Naive thymus-derived CD4-positive, alpha-beta T cell (primary cell): ENCODE results near the gene PEBP1. TPM values are rescaled to one million over a fixed set of nuclear protein-coding genes. Genes with fewer than 3 reads are reported as not detected.
"Not testable (repeated sequence)": the region's sequence is repeated elsewhere in the genome, so short reads cannot be mapped to it uniquely, and the experiment has no call there.

ENCODE experiments used
- ATAC-seq: fragments of 150-1000 bp; cut with Tn5 transposase; 2 replicates; pipeline ENCODE4 v1.10.0; 2021; ENCODE audit warnings: mild to moderate bottlenecking, moderate library complexity
- CTCF ChIA-PET: fragments of 350-600 bp; sonication (Branson Sonifier 250); formaldehyde crosslinking; loops from one replicate; lab custom pipeline; 2021; ENCODE audit warnings: antibody characterized with exemption; lab: Charles Lee
- POLR2A ChIA-PET: fragments of 350-600 bp; sonication (Branson Sonifier 250); formaldehyde crosslinking; loops from one replicate; lab custom pipeline; 2021; ENCODE audit warnings: antibody characterized with exemption, inconsistent platforms; lab: Charles Lee
- DNase-seq, 9 donors: peaks; one replicate each; pipeline versions ENCODE4 v3.0.0 to v3.0.0-alpha.2; 2020 to 2022; ENCODE audit warnings: mixed read lengths in 1 of 9
- H3K27ac ChIP-seq: one replicate; pipeline ENCODE4 v1.7.0; 2013; ENCODE audit warnings: mild to moderate bottlenecking, low read depth, low read length, moderate library complexity
- H3K27me3 ChIP-seq, 2 donors: one replicate each; pipeline ENCODE4 v1.7.0; 2013; ENCODE audit warnings: low read length in 2 of 2, mild to moderate bottlenecking in 2 of 2, moderate library complexity in 2 of 2; ENCODE audit not compliant: control insufficient read depth in 2 of 2, insufficient read depth in 2 of 2
- H3K36me3 ChIP-seq, 3 experiments: 1 replicate in 2 of 3; 2 replicates in 1 of 3; pipeline ENCODE4 v1.7.0; 2013; ENCODE audit warnings: low read length in 3 of 3, mild to moderate bottlenecking in 3 of 3, moderate library complexity in 1 of 3; ENCODE audit not compliant: insufficient read depth in 3 of 3, control insufficient read depth in 2 of 3
- H3K4me1 ChIP-seq, 2 donors: one replicate each; pipeline ENCODE4 v1.7.0; 2013; ENCODE audit warnings: low read length in 2 of 2, mild to moderate bottlenecking in 2 of 2, moderate library complexity in 1 of 2; ENCODE audit not compliant: control insufficient read depth in 2 of 2, insufficient read depth in 2 of 2
- H3K4me3 ChIP-seq: 2 replicates; pipeline ENCODE4 v1.7.0; 2013; ENCODE audit warnings: mild to moderate bottlenecking, low read length
- H3K9me3 ChIP-seq, 3 experiments: 1 replicate in 2 of 3; 2 replicates in 1 of 3; pipeline ENCODE4 v1.7.0; 2013; ENCODE audit warnings: low read length in 3 of 3; ENCODE audit not compliant: control insufficient read depth in 2 of 3
- H3K27ac Mint-ChIP-seq, 9 donors: one replicate each; pipeline ENCODE4 v1.8.0; 2020 to 2022; ENCODE audit warnings: mixed read lengths in 9 of 9, mild to moderate bottlenecking in 8 of 9, moderate library complexity in 5 of 9, inconsistent platforms in 2 of 9
- H3K27me3 Mint-ChIP-seq, 5 donors: one replicate each; pipeline ENCODE4 v1.8.0; 2021 to 2022; ENCODE audit warnings: mixed read lengths in 5 of 5, mild to moderate bottlenecking in 1 of 5
- H3K36me3 Mint-ChIP-seq, 5 donors: one replicate each; pipeline ENCODE4 v1.8.0; 2020 to 2022; ENCODE audit warnings: mixed read lengths in 5 of 5, mild to moderate bottlenecking in 3 of 5, inconsistent platforms in 1 of 5
- H3K4me1 Mint-ChIP-seq, 7 donors: one replicate each; pipeline ENCODE4 v1.8.0; 2020 to 2022; ENCODE audit warnings: mixed read lengths in 7 of 7, mild to moderate bottlenecking in 3 of 7, inconsistent platforms in 1 of 7
- H3K4me3 Mint-ChIP-seq, 10 donors: one replicate each; pipeline ENCODE4 v1.8.0; 2020 to 2022; ENCODE audit warnings: mild to moderate bottlenecking in 10 of 10, mixed read lengths in 10 of 10, moderate library complexity in 6 of 10, inconsistent platforms in 2 of 10
- H3K9me3 Mint-ChIP-seq, 11 donors: one replicate each; pipeline ENCODE4 v1.8.0; 2020 to 2022; ENCODE audit warnings: mixed read lengths in 11 of 11, mild to moderate bottlenecking in 4 of 11, inconsistent platforms in 1 of 11, moderate library complexity in 1 of 11
- intact Hi-C, 2 donors: fragments of 100-400 bp; cut with micrococcal nuclease; formaldehyde crosslinking; loops; one replicate each; pipeline ENCODE4 v1.15.1; 2023
- polyA plus RNA-seq, 2 donors: library from polyadenylated mRNA; unstranded; fragments of 300-500 nt; fragmentation: Illumina TruSeq; gene quantifications; one replicate each; pipeline ENCODE4 v1.2.3, GENCODE V29; 2021
- total RNA-seq, 6 experiments: library from RNA in 5 of 6; stranded (reverse) in 5 of 6; gene quantifications; 1 replicate in 5 of 6; 2 replicates in 1 of 6; pipeline ENCODE4 v1.2.3 and lab custom pipeline; 2021 to 2026

Gene PEBP1
- total and polyA plus RNA-seq, 7 experiments from 2014 or later = 73.8 to 343 (median 92.4) TPM

DNA sequence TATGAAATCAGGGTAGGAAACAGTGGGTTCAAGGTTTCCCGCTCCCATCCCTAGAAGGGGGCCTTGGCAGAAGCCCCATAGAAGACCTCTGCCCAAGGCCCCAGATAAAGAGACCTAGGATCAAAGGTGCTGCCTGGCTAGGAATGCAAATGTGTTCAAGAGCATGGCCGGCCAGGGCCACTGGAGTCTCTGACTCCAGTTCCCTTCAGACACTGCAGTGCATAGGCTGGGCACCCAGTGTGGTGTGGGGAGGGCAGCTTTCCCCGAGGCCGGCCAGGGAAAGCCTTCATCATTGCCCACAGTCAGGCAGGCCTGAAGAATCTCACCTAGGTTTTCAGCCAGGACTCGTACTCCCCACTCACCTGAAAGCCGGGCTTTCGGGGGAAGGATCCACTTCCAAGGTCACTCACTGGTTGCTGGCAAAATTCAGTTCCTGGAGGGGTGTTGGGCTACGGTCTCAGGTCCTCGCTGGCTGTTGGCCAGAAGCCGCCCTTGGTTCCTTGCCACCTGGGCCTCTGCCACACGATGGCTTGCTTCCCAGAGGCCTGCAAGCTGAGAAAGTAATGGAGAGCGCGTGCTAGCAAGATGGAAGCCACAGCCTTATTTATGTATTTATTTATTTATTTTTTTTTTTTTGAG, 9.7 kb upstream of the PEBP1 start:
- Histone ChIP-seq H3K27ac (no peak overlapping the region), H3K9me3 (no peaks in the 10 kb centered on the region), H3K36me3 (no peaks in the 10 kb centered on the region), H3K4me3 (no peak overlapping the region), H3K27me3 (no peaks in the 10 kb centered on the region), H3K4me1 (no peaks in the 10 kb centered on the region)
- ChIA-PET CTCF (interaction anchor here (0.7 kb wide), 1 partner anchor 252 kb away, joined by 3 read pairs; no protein-coding TSS in a partner anchor), POLR2A (no interaction called here)
- Mint-ChIP-seq H3K27me3 (no peaks in the 10 kb centered on the region), H3K27ac (no peak overlapping the region), H3K4me1 (peaks cover 0 to 4% (median 0%) of the 10 kb centered on the region in 7 donors), H3K9me3 (no peaks in the 10 kb centered on the region), H3K36me3 (peaks cover 0 to 3% (median 0%) of the 10 kb centered on the region in 5 donors), H3K4me3 (no peak overlapping the region)
- ATAC-seq (no peak), DNase-seq (no peak)
- intact Hi-C loops = no loop called here

DNA sequence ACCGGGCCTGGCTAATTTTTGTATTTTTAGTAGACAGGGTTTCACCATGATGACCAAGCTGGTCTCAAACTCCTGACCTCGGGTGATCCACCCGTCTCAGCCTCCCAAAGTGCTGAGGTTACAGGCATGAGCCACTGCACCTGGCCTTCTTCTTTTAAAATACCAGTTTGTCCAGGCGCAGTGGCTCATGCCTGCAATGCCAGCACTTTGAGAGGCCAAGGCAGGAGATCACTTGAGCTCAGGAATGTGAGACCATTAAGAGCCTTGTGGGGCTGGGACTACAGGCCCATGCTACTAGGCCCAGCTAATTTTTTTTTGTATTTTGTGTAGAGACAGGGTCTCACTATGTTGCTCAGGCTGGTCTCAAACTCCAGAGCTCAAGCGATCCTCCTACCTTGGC, 8.1 kb upstream of the PEBP1 start:
- no peaks in the 10 kb centered on the region for H3K27me3 ChIP-seq
- H3K27me3 Mint-ChIP-seq = no peaks in the 10 kb centered on the region
- ChIA-PET POLR2A (interaction anchor here (0.6 kb wide), 1 partner anchor 18 kb away, joined by 5 read pairs; no protein-coding TSS in a partner anchor), CTCF (interaction anchor here (1.1 kb wide), 1 partner anchor 248 kb away, joined by 3 read pairs; no protein-coding TSS in a partner anchor)
- no peak overlapping the region for H3K27ac ChIP-seq
- H3K4me1 Mint-ChIP-seq = peaks cover 0 to 5% (median 4%) of the 10 kb centered on the region in 7 donors
- H3K4me1 ChIP-seq = no peaks in the 10 kb centered on the region
- DNase-seq (no peak), ATAC-seq (no peak)
- intact Hi-C loops = no loop called here
- no peak overlapping the region for H3K4me3 Mint-ChIP-seq
- H3K4me3 ChIP-seq = no peak overlapping the region
- no peaks in the 10 kb centered on the region for H3K36me3 ChIP-seq
- H3K27ac Mint-ChIP-seq = no peak overlapping the region
- peaks cover 0 to 3% (median 0%) of the 10 kb centered on the region in 5 donors for H3K36me3 Mint-ChIP-seq
- no peaks in the 10 kb centered on the region for H3K9me3 Mint-ChIP-seq
- no peaks in the 10 kb centered on the region for H3K9me3 ChIP-seq

DNA sequence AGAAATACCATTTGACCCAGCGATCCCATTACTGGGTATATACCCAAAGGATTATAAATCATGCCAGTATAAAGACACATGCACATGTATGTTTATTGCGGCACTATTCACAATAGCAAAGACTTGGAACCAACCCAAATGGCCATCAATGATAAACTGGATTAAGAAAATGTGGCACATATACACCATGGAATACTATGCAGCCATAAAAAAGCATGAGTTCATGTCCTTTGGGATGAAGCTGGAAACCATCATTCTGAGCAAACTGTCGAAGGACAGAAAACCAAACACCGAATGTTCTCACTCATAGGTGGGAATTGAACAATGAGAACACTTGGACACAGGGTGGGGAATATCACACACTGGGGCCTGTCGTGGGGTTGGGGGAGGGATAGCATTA, 6.5 kb upstream of the PEBP1 start:
- H3K4me3 Mint-ChIP-seq, H3K9me3 ChIP-seq, H3K36me3 ChIP-seq, H3K27ac Mint-ChIP-seq, H3K9me3 Mint-ChIP-seq, POLR2A ChIA-PET, H3K27me3 Mint-ChIP-seq, H3K27me3 ChIP-seq, CTCF ChIA-PET, intact Hi-C loops, ATAC-seq, DNase-seq, H3K36me3 Mint-ChIP-seq, H3K4me3 ChIP-seq, H3K4me1 ChIP-seq, H3K27ac ChIP-seq: not testable (repeated sequence)
- H3K4me1 Mint-ChIP-seq = peaks cover 0 to 12% (median 5%) of the 10 kb centered on the region in 7 donors

DNA sequence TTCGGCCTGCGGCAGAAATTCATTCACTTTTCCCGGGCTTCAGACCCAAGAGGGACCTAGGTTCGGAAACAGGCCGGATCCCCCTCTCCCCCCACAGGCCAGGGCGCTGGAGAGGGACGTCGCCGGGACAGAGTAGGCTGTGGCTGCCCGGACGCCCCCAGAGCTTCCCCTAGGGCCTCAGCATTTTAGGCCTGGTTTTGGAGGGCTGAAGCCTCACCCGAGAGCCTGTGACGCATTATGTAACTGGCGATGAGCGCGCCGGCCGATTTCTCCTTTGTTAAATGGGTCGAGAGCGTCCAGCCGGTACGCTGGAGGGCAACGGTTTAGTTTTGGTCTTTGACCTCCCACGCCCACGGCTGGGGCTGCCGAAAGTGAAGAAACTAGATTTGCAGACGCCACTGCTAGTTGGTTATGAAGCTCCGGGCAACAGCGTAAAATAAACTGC, 657 bp downstream of the PEBP1 start:
- CTCF ChIA-PET = interaction anchor here (0.6 to 1.8 kb wide), 3 partner anchors 15 to 240 kb away, joined by 3 to 8 read pairs (median 4); partner anchors contain the start of gene SUDS3
- ATAC-seq = no peak
- intact Hi-C loops = loop anchor here (1.0 to 10.0 kb wide), 10 partner anchors 15 to 1402 kb away; partner anchors contain the start of genes RFC5 (in 2 of the 2), RNFT2 (in 1 of the 2), SPRING1 (in 1 of the 2) and SUDS3 (in 1 of the 2)

DNA sequence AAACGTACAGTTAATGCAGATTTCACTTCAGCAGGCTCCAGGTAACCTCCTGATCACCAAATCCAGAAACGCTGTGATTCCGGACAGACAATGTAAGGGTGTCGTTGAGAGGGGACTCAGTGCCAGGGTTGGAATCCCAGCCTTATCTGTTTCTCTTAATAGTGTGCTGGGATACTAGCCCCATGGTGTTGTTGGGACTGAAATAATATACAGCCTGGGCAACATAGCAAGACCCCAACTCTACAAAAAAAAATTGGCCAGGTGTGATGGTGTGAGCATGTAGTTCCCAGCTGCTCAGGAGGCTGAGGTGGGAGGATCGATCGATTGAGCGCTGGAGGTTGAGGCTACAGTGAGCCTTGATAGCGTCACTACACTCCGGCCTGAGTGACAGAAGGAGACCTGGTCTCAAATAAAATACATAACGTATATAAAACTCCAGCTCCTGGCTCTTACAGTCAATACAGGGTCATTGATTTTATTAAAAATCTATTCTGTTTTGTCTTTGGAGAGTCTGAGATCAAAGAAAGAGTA, 1.3 kb downstream of the PEBP1 start:
- Mint-ChIP-seq H3K27ac (peak overlapping the region; percentile 66 to 96 (median 89)), H3K4me3 (peak overlapping the region; percentile 86 to 99 (median 97)), H3K4me1 (peaks cover 7 to 42% (median 33%) of the 10 kb centered on the region in 7 donors), H3K36me3 (peaks cover 0 to 25% (median 13%) of the 10 kb centered on the region in 5 donors), H3K27me3 (no peaks in the 10 kb centered on the region), H3K9me3 (no peaks in the 10 kb centered on the region)
- ChIA-PET CTCF (interaction anchor here (0.6 to 1.8 kb wide), 3 partner anchors 16 to 239 kb away, joined by 3 to 8 read pairs (median 4); partner anchors contain the start of gene SUDS3), POLR2A (interaction anchor here (0.8 to 2.4 kb wide), 4 partner anchors 12 to 239 kb away, joined by 3 to 27 read pairs (median 8); partner anchors contain the start of genes SUDS3 and WSB2)
- Histone ChIP-seq H3K9me3 (no peaks in the 10 kb centered on the region), H3K27ac (peak overlapping the region; percentile 83), H3K4me1 (peaks cover 6 to 17% of the 10 kb centered on the region in 2 donors), H3K27me3 (no peaks in the 10 kb centered on the region), H3K4me3 (peak overlapping the region; percentile 76), H3K36me3 (peaks cover 0 to 34% (median 5%) of the 10 kb centered on the region in 3 experiments)
- no peak for ATAC-seq
- intact Hi-C loops = loop anchor here (2.0 to 10.0 kb wide), 4 partner anchors 262 to 1402 kb away; partner anchors contain the start of genes RNFT2 (in 1 of the 2) and SPRING1 (in 1 of the 2)
- DNase-seq = no peak

More for the DNA sequence above, 657 bp downstream of the PEBP1 start:
- peaks cover 6 to 17% of the 10 kb centered on the region in 2 donors for H3K4me1 ChIP-seq
- no peaks in the 10 kb centered on the region for H3K27me3 Mint-ChIP-seq
- peak in 7 of 9 donors; percentile 10 to 45 (median 29) for DNase-seq
- POLR2A ChIA-PET = interaction anchor here (0.8 to 2.4 kb wide), 8 partner anchors 13 to 240 kb away, joined by 3 to 27 read pairs (median 5); partner anchors contain the start of genes SUDS3 and WSB2
- H3K27ac Mint-ChIP-seq = peak overlapping the region; percentile 66 to 96 (median 89)
- H3K9me3 Mint-ChIP-seq = no peaks in the 10 kb centered on the region
- H3K9me3 ChIP-seq = no peaks in the 10 kb centered on the region
- H3K36me3 Mint-ChIP-seq = peaks cover 0 to 22% (median 12%) of the 10 kb centered on the region in 5 donors
- H3K36me3 ChIP-seq = peaks cover 0 to 31% (median 5%) of the 10 kb centered on the region in 3 experiments
- peaks cover 7 to 46% (median 37%) of the 10 kb centered on the region in 7 donors for H3K4me1 Mint-ChIP-seq
- H3K4me3 ChIP-seq = peak overlapping the region; percentile 76
- peak overlapping the region; percentile 86 to 99 (median 97) for H3K4me3 Mint-ChIP-seq
- H3K27me3 ChIP-seq = no peaks in the 10 kb centered on the region
- H3K27ac ChIP-seq = peak overlapping the region; percentile 83

DNA sequence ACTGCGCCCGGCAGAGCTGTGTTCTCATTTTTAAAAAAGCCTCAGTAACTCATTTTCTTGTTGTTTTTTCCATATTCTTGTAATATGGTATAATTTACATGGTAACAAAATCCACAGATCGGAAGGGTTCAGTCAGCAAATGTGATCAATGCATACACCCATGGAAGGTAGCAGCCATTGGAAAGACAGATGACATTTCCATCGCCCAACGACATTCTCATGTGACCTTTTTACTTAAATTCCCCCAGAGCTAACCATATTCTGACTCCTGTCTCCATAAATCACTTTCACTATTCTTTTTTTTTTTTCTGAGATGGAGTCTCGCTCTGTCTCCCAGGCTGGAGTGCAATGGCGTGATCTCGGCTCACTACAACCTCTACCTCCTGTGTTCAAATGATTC, 4.9 kb downstream of the PEBP1 start:
- CTCF ChIA-PET = interaction anchor here (1.1 kb wide), 1 partner anchor 75 kb away, joined by 5 read pairs; no protein-coding TSS in a partner anchor

More for the DNA sequence above, 4.9 kb downstream of the PEBP1 start:
- intact Hi-C loops = loop anchor here in 1 of 2 donors (1.0 kb wide), 1 partner anchor 76 kb away; no protein-coding TSS in a partner anchor
- no peaks in the 10 kb centered on the region for H3K27me3 Mint-ChIP-seq
- H3K9me3 Mint-ChIP-seq = no peaks in the 10 kb centered on the region
- DNase-seq (no peak), ATAC-seq (no peak)
- no peak overlapping the region for H3K4me3 ChIP-seq
- H3K27me3 ChIP-seq = no peaks in the 10 kb centered on the region
- POLR2A ChIA-PET = interaction anchor here (0.7 kb wide), 1 partner anchor 69 kb away, joined by 5 read pairs; no protein-coding TSS in a partner anchor
- H3K4me1 ChIP-seq = peaks cover 6 to 11% of the 10 kb centered on the region in 2 donors
- H3K36me3 Mint-ChIP-seq = peaks cover 0 to 51% (median 27%) of the 10 kb centered on the region in 5 donors
- no peaks in the 10 kb centered on the region for H3K9me3 ChIP-seq
- peaks cover 0 to 63% (median 10%) of the 10 kb centered on the region in 3 experiments for H3K36me3 ChIP-seq
- H3K4me1 Mint-ChIP-seq = peaks cover 7 to 30% (median 23%) of the 10 kb centered on the region in 7 donors
- H3K27ac ChIP-seq = no peak overlapping the region
- peak overlapping the region in 1 of 10 donors; percentile 25 for H3K4me3 Mint-ChIP-seq
- H3K27ac Mint-ChIP-seq = peak overlapping the region in 1 of 9 donors; percentile 63
